HG02588 (cell line): ENCODE data around the gene PIK3IP1.
"Not testable (repeated sequence)": the region's sequence is repeated elsewhere in the genome, so short reads cannot be mapped to it uniquely, and the experiment has no call there.

Source experiments
- ATAC-seq: cut with Tn5 transposase; IDR thresholded peaks from one replicate; pipeline ENCODE4 v1.9.1; 2021; ENCODE audit warnings: mild to moderate bottlenecking, moderate library complexity; ENCODE audit not compliant: unreplicated experiment

The PIK3IP1 gene, protein sequence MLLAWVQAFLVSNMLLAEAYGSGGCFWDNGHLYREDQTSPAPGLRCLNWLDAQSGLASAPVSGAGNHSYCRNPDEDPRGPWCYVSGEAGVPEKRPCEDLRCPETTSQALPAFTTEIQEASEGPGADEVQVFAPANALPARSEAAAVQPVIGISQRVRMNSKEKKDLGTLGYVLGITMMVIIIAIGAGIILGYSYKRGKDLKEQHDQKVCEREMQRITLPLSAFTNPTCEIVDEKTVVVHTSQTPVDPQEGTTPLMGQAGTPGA

DNA sequence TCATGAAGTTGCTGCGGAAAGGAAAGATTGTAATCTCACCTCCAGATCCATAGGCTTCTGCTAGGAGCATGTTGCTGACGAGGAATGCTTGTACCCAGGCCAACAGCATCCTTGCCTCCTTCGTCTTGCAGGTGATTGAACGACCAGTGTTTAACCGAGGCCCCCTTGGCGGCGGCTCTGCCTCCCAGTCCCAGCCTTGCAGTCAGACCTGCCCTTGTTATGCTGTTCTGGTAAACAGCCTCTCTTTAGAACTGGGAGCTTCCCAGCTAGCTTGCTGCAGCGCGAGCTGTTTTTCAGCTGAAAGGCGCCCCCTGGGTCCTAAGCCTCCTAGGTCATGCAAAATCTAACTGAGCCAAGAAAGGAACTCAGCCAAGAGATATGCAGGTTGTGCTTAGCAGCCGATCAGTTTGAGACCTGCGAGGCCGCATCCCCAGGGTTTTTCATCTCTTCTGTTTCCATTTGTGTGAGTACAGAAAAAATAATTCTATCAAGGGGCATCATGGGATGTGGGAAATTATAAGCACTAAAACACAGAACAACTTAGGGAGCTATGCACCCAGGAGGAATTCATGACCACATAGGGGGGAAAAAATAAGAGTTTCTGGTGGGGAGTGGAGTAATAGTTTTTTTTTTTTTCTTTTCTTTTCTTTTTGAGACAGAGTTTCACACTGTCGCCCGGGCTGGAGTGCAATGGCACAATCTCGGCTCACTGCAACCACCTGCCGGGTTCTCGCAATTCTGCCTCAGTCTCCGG, at the start of gene PIK3IP1:
TSS of gene PIK3IP1 (minus strand) at position 253 of the 754 bp plus-strand sequence. CDS start at position 109, 144 bp downstream.
- ATAC-seq = no peak

DNA sequence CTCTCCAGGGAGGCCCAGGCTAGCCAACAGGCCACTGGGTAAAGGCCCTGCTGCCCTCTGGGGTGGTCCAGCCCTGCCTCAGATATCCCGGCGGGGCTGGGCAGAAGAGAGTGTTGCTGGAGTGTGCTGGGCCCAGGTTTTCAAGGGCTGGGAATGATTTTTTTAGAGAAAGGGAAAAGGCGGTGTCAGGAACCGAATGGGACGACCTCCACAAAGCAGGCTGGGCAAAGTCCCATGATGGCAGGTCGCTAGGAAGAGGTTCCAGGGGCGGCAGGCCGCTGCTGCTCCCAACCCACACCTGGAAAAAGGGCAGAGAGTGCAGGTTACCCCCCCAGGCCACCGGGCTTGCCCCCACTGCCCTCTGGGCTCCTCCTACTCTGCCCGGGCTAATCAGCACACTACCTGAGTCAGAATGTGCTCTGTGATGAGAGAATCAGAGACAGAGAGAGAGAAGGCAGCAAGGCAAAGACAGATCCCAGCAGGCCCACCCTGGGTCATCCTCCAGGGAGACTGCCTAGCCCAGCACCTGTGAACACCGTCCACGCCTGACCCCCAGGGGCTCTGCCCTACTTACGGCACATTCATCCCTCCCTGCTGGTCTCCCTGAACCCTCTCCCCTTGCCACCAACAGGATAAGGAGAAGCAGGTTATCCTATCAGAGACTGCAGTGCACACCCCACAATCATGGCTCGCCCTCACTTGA, 49.2 kb upstream of the PIK3IP1 start:
- no peak for ATAC-seq

- ATAC-seq = no peak
These were observed 48.5 kb upstream of the PIK3IP1 start for GRCh38 chr22:31340765-31341247.

GRCh38 chr22:31340360-31340759, 48.1 kb upstream of the PIK3IP1 start:
- ATAC-seq = no peak

DNA sequence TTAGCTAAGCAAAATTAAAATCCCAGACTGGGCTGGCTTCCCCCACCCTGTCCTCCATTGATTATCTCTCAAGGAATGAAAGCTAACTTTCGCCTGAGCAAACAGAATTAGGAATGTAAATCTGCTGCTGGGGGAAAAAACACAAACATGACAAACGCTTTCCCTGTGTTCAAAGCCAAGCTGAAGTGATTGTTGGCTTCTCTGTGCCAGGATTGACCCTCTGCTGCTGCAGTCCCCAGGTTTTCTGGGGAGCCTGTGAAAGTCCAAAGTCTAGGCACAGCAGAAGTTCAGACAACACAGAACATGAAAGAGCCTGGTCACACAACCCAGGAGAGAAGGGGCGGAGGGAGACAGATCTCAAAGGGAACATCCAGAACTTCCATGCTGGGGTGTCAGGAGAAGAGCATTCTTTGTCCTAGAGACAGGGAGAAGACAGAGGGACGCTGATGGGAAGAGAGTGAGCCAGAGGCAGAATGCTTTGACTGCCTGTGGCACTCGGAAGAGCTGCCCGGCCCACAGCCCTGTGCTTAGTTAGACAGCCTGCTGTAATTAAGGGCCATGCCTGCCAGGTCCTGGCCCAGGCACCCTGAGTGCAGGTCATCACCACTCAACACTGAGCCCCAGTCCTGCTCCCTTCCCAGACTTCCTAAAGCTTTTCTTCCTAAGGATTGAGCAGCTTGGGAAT, 47.0 kb upstream of the PIK3IP1 start:
- no peak for ATAC-seq

- no peak for ATAC-seq
These were observed 44.9 kb upstream of the PIK3IP1 start for GRCh38 chr22:31337178-31337577.

DNA sequence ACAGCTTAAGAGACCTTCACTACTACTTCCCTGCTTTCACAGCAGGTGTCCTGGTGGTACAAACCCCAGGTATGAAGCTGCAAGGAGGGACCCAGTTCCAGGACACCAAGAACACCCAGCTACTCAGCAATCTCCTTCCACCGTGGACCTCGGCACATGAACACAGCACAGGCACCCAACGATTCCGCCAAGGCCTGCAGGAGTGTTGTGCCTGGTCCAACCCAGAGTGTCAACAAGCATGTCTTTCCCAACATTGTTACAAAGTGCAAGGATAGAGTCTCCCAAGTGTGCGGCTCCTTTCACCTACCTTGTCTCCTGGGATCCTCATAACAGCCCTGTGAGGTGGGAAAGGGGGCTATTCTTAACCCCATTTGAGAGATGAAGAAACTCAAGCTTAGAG, 42.0 kb upstream of the PIK3IP1 start:
- no peak for ATAC-seq

DNA sequence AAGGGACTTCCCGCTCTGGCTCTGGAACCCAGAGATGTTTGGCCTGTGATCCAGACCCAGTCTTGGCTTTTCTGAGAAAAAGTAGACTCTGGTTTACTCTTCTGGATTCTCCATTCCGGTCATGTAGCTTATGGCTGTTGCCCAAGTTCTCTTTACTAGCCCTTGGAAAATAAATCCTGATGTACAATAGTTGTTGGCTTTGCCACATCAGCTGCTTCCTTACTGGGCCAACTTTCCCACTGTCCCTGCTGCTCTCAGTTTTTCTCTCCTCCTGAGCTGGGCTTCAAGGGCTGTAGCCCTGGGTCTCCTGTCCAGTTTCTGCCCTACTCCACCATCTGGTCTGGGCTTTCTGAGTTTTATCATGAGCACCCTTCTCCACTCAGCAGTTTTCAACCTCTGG, 41.4 kb upstream of the PIK3IP1 start:
- ATAC-seq = no peak

DNA sequence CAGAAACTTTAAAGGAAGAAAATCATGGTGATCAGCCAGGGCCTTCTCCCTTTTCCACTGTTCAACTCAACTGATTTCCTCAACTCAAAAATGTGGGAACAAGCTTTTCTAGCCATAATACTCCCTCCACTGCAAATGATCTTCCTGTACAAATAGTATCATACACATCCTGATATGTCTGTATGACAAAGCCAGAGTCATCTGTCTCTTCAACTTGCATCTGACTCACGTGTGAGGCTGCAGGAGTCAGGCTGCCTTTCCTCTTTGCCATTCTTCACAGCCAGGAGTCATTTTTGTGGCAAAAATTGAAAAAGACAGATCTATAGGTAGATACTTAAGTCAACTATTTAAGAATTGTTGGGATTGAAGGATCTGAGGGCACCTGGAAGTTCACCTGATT, 40.6 kb upstream of the PIK3IP1 start:
- ATAC-seq = no peak

DNA sequence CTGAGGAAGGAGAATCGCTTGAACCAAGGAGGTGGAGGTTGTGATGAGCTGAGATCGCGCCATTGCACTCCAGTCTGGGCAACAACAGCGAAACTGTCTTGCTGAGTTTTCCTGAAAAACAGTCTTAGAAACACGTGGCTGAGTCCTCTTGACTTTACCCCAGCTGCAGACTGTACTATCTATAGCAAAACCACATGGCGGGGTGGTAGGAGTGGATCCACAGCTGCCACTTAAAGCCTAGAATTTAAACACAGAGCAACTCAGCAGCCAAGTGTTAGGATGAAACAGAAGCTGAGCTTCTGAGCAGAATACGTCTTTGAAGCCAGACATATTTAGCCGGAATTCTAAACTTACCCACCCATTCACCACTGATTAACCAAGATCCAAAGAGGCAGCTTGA, 39.7 kb upstream of the PIK3IP1 start:
- no peak for ATAC-seq

GRCh38 chr22:31329453-31330215, 37.3 kb upstream of the PIK3IP1 start:
- ATAC-seq = no peak

- no peak for ATAC-seq
These were observed 36.7 kb upstream of the PIK3IP1 start for GRCh38 chr22:31329029-31329428.

DNA sequence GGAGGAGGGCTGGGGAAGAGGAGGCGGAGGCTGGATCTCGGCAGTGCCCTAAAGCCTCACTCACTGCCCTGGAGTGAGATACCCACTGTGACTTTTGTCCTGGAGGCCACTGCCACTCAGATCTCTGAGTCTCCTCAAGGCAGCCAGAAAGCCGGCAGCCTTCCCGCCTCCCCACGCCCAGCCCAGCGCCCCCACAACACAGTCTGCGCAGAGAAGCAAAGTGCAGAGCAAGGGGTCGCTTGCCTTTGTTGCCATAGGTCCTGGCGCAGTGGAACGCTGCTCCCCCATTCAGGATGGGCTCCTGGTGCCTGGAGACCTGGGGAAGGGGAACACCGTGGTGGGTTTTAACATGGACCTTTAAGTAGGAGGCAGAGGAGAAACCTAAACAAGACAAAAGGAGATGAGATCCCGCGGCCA, 36.3 kb upstream of the PIK3IP1 start:
- ATAC-seq = no peak

DNA sequence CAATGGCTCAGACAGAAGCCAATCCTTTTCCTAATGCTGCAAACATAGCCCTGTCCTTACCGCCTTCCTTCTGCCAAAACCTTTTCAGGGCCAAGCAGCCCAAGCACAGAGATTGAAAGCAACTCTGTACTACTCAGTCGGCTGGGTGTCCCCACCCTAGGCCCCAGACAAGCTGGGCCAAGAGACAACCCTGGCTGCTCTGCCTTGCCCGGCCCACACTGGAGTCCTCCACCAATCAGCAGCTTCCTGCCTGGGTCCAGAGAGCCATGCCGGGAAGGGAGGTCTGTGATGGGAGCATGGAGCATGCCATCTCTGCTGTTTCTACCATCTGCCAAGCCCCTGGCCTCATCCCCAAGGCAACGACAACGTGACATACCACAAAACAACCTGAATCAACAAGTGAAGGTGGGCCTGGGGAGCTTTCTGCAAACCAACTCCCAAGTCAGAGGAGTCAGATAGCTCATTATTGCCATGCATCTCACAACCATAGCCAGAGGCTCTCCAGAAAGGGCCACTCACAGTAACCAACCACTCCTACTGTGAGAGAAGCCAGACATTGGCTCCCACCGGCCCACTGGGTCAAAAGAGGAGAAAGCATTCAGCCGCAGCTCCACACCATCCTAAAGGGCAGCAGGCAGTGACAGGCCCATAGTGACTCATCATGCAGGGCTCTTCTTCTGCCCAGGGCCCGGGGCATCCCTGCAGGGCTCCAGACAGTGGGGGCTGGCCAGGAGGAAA, 35.7 kb upstream of the PIK3IP1 start:
- ATAC-seq = no peak

GRCh38 chr22:31326877-31327276, 34.6 kb upstream of the PIK3IP1 start:
- ATAC-seq = no peak

DNA sequence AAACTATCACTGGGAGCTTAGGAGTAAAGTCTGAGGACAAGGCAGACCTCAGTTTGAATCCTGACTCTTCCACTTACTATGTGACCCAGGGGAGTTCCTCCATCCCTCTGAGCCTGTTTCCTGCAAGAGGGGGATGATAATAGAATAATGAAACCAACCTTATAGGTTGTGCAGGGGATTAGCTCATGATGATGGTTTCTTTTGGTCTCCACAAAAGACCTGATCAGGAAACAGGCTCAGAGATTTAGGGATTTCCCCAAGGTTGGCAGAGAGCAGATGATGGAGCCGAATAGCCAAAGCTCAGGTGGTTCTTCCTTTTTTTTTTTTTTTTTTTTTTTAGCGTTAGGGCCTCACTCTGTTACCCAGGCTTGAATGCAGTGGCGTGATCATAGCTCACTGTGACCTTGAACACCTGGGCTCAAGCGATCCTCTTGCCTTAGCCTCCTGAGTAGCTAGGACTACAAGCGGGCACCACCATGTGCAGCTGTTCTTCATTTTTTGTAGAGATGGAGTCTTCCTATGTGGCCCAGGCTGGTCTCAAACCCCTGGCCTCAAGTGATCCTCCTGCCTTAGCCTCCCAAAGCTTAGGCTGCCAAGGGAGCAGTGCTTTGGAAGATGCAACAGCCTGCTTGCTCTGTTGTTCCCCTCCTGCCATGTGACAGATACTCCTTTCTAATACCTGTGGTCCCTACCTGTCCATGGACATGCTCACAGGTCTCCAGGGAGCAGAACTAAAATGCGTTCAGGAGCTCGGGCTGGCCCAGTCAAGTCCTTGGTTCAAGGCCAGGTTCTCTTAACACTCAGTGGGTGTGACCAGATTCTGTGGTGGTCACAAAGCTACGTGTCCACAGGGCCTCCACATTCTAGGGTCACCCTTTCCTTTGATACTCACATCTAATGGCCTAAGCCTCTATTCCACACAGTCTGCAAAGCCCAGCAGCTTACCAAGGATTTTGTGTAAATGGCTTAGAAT, 31.6 kb upstream of the PIK3IP1 start:
- no peak for ATAC-seq

GRCh38 chr22:31321421-31321820, 29.1 kb upstream of the PIK3IP1 start:
- ATAC-seq = no peak

GRCh38 chr22:31314220-31314619, 21.9 kb upstream of the PIK3IP1 start:
- not testable (repeated sequence) for ATAC-seq
